Activated T-helper 2 cell treated with anti-CD3 and anti-CD28 coated beads, Interferon-gamma antibody, Interleukin-2, Interleukin-4, amounts not matched to agents 10 μg/mL and 5 μg/mL and 100 μg/mL, durations not matched to agents 14 hours and 24 hours and 36 hours (primary cell): ENCODE data around the gene PRKACA. TPM values are rescaled to one million over a fixed set of nuclear protein-coding genes. Genes with fewer than 3 reads are reported as not detected.

Experiments used
- DNase-seq: peaks from one replicate; pipeline ENCODE4 v3.0.0; 2021; ENCODE audit warnings: low spot score
- H3K27ac Mint-ChIP-seq: one replicate; pipeline ENCODE4 v1.8.0; 2021; ENCODE audit warnings: mixed read lengths
- H3K27me3 Mint-ChIP-seq: one replicate; pipeline ENCODE4 v1.8.0; 2021; ENCODE audit warnings: low read depth, mixed read lengths
- H3K36me3 Mint-ChIP-seq: one replicate; pipeline ENCODE4 v1.8.0; 2021; ENCODE audit warnings: low read depth, mixed read lengths
- H3K4me1 Mint-ChIP-seq: one replicate; pipeline ENCODE4 v1.8.0; 2021; ENCODE audit warnings: low read depth, mixed read lengths
- H3K4me3 Mint-ChIP-seq: one replicate; pipeline ENCODE4 v1.8.0; 2021; ENCODE audit warnings: low read depth, mild to moderate bottlenecking, moderate library complexity, mixed read lengths
- H3K9me3 Mint-ChIP-seq: one replicate; pipeline ENCODE4 v1.8.0; 2021; ENCODE audit warnings: mixed read lengths
- intact Hi-C: fragments of 100-400 bp; cut with micrococcal nuclease; formaldehyde crosslinking; loops from one replicate; pipeline ENCODE4 v1.15.1; 2023
- total RNA-seq: library from RNA; stranded (reverse); gene quantifications from 2 replicates; pipeline ENCODE4 v1.2.3, GENCODE V29; 2022

PRKACA gene
- total RNA-seq, 1 donor from 2014 or later = 76.8 TPM

DNA sequence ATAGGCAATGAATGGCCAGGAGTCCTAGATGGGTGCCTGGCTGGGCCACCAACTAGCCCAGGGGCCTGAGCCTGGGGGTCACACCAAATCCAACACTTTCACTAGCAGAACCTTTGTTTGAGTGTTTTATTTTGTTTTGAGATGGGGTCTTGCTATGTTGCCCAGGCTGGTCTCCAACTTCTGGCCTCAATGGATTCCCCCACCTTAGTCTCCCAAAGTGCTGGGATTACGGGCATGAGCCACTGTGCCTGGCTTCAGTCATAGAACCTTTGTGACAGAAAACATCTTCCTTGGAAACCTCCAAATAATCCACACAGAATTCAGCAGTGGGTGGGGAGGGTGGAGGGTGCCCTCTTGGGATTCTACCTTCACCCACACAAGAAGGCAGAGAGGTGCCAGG is 6.1 kb downstream of the PRKACA start:
- intact Hi-C loops = no loop called here
- H3K4me3 Mint-ChIP-seq = no peak overlapping the region

DNA sequence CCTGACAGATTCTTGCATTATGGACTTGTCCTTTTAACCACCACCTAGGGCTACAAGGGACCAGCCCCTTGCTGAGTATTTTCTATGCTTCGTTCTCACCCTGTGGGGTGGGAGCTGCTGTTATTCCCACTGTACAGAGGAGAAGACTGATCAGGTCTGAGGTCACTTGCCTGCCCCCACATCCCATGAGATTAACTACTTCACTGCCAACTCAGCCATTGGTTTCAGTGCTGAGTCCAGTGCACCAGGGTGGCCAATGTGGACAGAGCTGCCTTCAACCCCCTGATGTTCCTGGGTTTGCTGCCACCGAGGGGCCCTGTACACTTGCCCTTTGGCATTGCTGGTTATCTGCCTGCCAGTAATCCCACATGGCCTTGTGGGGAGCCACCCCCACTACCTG is 6.9 kb downstream of the PRKACA start:
- intact Hi-C loops = no loop called here
- H3K4me1 Mint-ChIP-seq = peaks cover 13% of the 10 kb centered on the region

More for the DNA sequence above, 6.1 kb downstream of the PRKACA start:
- Mint-ChIP-seq H3K27me3 (no peaks in the 10 kb centered on the region), H3K36me3 (no peaks in the 10 kb centered on the region), H3K9me3 (no peaks in the 10 kb centered on the region), H3K27ac (no peak overlapping the region), H3K4me1 (peaks cover 18% of the 10 kb centered on the region)
- DNase-seq = no peak

DNA sequence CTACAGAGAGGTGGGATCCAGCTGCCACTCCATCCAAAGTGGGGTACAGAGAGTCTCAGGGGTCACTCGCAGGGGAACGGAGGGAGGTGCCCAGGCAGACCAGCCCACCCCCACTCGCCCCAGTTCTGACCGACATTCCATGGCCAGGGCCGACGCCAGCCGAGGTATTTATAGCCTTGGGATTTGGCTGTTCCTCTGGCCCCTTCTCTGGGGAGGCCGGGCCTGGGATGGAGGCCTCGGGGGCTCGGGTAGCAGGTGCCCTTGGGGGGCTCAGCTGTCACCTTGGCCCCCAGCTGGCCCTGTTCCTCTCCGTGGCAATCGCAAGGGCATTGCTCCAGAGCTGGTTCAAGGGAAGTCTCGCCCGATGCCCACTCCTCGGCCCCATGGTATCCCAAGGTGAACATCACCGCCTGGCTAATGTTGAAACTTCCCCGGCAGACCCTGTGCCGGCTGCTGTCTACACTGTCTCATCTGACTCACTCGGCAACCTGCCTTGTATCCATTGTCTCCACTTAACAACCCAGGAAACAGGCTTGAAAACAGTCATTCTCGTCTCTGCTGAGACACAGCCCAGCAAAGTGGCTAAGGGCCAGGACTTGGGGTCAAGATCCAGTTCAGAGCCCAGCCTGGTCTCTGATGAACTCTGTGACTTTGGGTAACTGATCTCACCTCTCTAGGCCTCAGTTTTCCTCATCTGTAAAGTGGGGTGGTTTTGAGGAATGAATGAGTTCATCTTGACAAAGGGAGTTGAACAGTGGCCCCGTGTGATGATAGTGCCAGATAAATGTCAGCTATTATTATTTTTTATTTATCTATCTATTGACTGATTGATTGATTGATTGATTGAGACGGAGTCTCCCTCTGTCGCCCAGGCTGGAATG is 9.7 kb downstream of the PRKACA start:
- intact Hi-C loops = no loop called here
- Mint-ChIP-seq H3K36me3 (peaks cover 5% of the 10 kb centered on the region), H3K4me1 (peaks cover 4% of the 10 kb centered on the region), H3K27ac (no peak overlapping the region), H3K4me3 (no peak overlapping the region), H3K9me3 (no peaks in the 10 kb centered on the region), H3K27me3 (no peaks in the 10 kb centered on the region)
- DNase-seq = no peak

More for the DNA sequence above, 6.9 kb downstream of the PRKACA start:
- no peak for DNase-seq
- Mint-ChIP-seq H3K27ac (no peak overlapping the region), H3K9me3 (no peaks in the 10 kb centered on the region), H3K36me3 (peaks cover 3% of the 10 kb centered on the region), H3K27me3 (no peaks in the 10 kb centered on the region), H3K4me3 (no peak overlapping the region)

DNA sequence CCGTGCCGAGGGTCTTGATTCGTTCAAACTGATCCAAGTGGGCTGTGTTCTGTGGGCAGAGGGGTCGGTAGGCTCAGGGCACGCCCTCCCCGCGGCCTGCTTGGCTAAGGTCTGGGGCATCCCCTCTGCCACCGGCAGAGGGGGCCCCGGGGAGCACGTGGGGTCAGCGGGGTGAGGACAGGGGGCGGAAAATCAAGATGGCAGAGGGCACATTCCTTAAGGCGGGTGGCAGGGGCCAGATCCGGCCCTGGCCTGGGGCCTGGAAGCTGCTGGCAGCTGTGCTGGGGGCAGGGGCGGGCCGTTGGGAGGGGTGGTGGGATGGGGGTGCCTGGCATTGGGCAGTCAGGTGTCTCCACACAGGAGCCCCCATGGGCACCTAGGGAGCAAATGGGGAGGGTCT is 10.7 kb downstream of the PRKACA start:
- intact Hi-C loops = no loop called here
- no peaks in the 10 kb centered on the region for H3K27me3 Mint-ChIP-seq
- peaks cover 5% of the 10 kb centered on the region for H3K36me3 Mint-ChIP-seq
- H3K4me3 Mint-ChIP-seq = no peak overlapping the region
- no peak for DNase-seq
- peaks cover 3% of the 10 kb centered on the region for H3K4me1 Mint-ChIP-seq
- no peak overlapping the region for H3K27ac Mint-ChIP-seq
- H3K9me3 Mint-ChIP-seq = no peaks in the 10 kb centered on the region

DNA sequence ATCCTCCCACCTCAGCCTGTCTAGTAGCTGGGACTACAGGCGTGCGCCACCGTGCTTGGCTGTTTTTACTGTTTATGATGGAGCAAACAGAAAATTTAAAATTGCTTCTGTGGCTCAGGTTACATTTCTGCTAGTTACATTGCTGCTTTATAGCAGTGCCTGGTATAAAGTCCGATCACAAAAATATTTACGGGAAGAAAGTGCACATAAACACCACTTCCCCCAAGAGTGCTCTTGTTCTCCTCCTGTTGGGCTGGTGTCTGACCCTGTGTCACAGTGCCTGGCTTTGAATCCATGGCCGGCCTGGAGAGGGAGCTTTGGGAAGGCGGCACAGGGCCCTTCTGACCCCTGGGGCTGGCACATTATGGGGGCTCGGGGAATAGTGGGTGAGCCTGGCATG is 11.9 kb downstream of the PRKACA start:
- Mint-ChIP-seq H3K4me1 (no peaks in the 10 kb centered on the region), H3K36me3 (peaks cover 9% of the 10 kb centered on the region), H3K9me3 (no peaks in the 10 kb centered on the region), H3K27me3 (no peaks in the 10 kb centered on the region), H3K4me3 (no peak overlapping the region), H3K27ac (no peak overlapping the region)
- intact Hi-C loops = no loop called here
- DNase-seq = no peak

DNA sequence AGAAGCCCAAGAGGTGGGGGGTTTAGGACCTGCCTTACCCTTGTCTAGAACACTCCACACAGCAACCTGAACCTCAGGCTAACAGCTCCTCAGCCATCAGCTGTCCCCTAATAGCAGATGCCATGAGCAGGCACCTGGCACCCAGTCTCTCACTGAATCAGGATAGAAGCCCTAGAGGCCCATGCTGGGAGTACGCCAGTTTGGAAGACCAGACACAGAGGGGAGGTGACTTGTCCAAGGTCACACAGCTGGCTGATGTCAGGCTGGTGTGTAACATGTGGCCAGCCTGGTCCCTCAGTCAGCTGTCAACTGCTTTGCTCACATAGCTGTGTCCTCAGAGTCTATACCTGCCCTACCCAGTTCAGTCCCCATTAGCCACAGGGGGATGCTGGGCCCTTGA is 14.3 kb downstream of the PRKACA start:
- no peak overlapping the region for H3K27ac Mint-ChIP-seq

DNA sequence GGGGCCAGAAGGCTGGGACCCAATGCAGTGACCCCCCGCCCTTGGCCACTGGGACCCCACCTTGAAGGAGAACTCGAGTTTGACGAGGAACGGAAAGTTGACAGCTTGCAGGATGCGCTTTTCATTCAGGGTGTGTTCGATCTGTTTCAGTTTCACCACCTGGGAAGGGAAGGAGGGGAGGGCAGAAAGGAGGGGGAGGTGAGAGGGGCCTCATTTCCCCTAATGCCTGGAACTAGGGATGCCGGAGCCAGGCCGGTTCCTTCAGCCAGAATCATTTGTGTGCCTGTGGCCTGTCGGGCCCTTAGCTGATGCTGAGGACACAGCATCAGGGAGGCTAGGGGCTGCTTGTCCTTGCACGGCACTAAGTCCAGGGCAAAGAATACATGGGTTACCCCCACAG is 14.8 kb downstream of the PRKACA start:
- Mint-ChIP-seq H3K4me1 (no peaks in the 10 kb centered on the region), H3K9me3 (no peaks in the 10 kb centered on the region), H3K4me3 (no peak overlapping the region), H3K27ac (no peak overlapping the region), H3K27me3 (no peaks in the 10 kb centered on the region), H3K36me3 (peaks cover 10% of the 10 kb centered on the region)
- DNase-seq = no peak
- intact Hi-C loops = no loop called here

More for the DNA sequence above, 14.3 kb downstream of the PRKACA start:
- intact Hi-C loops = no loop called here
- no peaks in the 10 kb centered on the region for H3K4me1 Mint-ChIP-seq
- no peak for DNase-seq
- H3K4me3 Mint-ChIP-seq = no peak overlapping the region
- no peaks in the 10 kb centered on the region for H3K27me3 Mint-ChIP-seq
- H3K9me3 Mint-ChIP-seq = no peaks in the 10 kb centered on the region
- peaks cover 10% of the 10 kb centered on the region for H3K36me3 Mint-ChIP-seq

DNA sequence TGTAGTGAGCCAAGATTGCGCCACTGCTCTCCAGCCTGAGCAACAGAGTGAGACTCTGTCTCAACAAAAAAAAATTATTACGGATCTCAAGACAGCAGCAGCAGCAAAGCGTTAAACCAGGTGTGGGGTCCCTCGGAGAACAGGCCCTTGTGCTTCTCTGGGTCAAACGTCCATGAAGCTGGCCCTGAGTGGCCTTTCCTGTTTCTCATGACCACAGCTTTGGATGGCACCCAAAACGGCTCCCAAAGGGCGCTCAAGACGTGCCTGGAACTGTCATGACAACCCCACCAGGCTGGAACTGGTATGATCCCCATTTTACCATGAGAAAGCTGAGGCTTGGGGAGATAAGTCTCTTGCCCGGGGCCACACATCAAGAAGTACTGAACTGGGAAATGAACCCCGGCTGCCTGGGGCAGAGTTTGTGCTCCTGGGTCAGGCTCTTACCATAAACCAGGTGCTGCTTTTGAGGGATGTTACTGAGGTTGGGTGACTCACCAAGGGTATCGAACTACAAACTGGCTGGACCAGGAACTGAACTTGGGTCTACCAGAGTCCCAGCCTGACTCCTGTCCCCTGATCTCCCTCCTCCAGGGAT is 15.4 kb downstream of the PRKACA start:
- Mint-ChIP-seq H3K36me3 (peaks cover 11% of the 10 kb centered on the region), H3K27me3 (no peaks in the 10 kb centered on the region), H3K4me1 (no peaks in the 10 kb centered on the region), H3K27ac (no peak overlapping the region), H3K4me3 (no peak overlapping the region), H3K9me3 (no peaks in the 10 kb centered on the region)
- intact Hi-C loops = no loop called here
- no peak for DNase-seq

DNA sequence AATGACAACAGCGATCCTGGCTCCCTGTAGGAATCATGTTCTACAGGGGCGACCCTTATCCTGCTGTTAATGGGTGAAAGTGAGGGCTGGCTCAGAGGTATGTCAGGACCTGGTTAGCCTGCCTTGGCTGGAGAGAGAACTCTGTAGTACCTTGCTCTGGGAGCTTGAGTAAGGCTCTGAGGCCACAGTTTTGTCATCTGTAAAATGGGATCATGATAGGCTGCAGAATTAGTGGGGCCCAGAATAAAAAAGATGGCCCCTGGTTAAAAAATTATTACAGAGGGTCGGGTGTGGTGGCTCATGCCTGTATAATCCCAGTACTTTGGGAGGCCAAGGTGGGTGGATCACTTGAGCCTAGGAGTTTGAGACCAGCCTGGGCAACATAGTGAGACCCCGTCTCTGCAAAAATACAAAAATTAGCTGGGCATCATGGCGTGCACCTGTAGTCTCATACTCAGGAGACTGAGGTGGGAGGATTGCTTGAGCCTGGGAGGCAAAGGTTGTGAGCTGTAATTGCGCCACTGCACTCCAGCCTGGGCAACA is 16.5 kb downstream of the PRKACA start:
- intact Hi-C loops = no loop called here
- Mint-ChIP-seq H3K36me3 (peaks cover 19% of the 10 kb centered on the region), H3K4me1 (no peaks in the 10 kb centered on the region), H3K4me3 (no peak overlapping the region), H3K27me3 (no peaks in the 10 kb centered on the region), H3K9me3 (no peaks in the 10 kb centered on the region), H3K27ac (no peak overlapping the region)
- no peak for DNase-seq

DNA sequence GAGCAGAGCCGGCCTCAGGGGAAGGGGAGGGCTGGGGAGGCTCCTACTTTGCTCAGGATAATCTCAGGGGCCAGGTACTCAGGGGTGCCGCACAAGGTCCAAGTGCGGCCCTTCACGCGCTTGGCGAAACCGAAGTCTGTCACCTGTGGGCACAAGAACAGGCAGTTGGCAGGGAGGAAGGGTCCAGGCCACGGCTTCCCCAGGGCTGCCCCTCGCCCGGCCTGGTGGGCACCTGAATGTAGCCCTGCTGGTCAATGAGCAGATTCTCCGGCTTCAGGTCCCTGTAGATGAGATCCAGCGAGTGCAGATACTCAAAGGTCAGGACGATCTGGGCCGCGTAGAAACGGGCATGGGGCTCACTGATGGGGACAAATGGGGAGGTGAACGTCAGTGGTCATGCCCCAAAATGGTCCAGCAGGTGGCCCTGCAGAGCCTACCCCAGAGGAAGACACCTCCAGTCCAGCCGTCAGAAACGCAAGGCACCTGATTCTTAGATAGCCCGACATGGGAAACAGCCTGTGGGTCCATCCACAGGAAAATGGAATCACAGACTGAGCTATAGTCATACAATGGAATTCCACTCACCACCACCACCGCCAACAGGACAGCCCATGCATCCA is 19.9 kb downstream of the PRKACA start:
- Mint-ChIP-seq H3K9me3 (peaks cover 16% of the 10 kb centered on the region), H3K4me3 (no peak overlapping the region), H3K4me1 (no peaks in the 10 kb centered on the region), H3K27me3 (no peaks in the 10 kb centered on the region), H3K36me3 (peaks cover 27% of the 10 kb centered on the region), H3K27ac (no peak overlapping the region)
- DNase-seq = no peak
- intact Hi-C loops = no loop called here

DNA sequence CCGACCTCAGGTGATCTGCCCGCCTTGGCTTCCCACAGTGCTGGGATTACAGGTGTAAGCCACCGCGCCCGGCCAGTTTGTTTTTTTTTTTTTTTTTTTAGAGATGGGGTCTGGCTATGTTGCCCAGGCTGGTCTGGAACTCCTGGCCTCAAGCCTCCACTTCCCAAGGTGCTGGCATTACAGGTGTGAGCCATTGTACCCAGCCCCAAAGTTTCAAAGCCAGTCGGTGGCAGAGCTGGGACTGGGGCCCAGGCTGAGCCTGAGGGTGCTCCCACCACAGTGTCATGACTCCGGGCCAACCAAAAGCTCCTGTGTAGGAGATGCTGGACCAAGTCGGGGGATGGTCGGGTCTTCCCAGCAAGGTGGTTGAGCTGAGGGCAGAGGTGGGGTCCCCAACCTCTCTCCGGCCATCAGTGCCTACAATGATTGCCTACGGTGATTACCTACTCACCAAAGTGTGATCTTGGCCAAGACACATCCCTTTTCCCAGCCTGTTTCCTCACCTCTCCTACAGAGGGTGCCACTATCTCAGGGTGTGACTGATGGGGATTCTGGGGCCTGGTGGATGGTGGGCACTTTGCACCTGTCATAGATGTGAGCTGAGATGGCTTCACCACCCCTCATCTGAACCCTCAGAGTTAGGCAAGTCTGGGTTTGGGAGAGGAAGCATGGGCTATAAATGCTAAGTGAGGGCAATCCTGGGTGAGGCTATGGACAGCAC is 21.1 kb downstream of the PRKACA start:
- Mint-ChIP-seq H3K27me3 (no peaks in the 10 kb centered on the region), H3K27ac (no peak overlapping the region), H3K9me3 (peaks cover 16% of the 10 kb centered on the region)

DNA sequence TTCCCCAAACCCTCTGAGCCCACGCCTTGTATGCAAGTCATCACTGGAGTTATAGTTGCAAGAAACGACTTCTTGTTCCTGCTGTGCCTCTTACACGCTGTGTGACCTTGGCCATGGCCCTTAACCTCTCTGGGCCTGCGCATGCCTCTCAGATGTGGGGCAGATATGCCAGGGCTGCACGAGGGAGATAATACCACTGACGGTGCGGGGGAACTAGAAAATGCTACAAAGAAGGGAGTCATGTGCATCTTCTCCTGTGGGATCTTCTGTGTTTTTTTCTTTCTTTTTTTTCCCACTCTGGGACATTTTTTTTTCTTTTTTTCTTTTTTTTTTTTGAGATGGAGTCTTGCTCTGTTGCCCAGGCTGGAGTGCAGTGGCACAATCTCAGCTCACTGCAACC is 22.7 kb downstream of the PRKACA start:
- peaks cover 16% of the 10 kb centered on the region for H3K9me3 Mint-ChIP-seq
- intact Hi-C loops = no loop called here
- peak overlapping the region; percentile 33 for H3K27ac Mint-ChIP-seq
- peaks cover 8% of the 10 kb centered on the region for H3K4me1 Mint-ChIP-seq
- no peak overlapping the region for H3K4me3 Mint-ChIP-seq
- DNase-seq = no peak
- no peaks in the 10 kb centered on the region for H3K27me3 Mint-ChIP-seq
- H3K36me3 Mint-ChIP-seq = peaks cover 32% of the 10 kb centered on the region

More for the DNA sequence above, 21.1 kb downstream of the PRKACA start:
- intact Hi-C loops = no loop called here
- H3K36me3 Mint-ChIP-seq = peaks cover 35% of the 10 kb centered on the region
- peaks cover 6% of the 10 kb centered on the region for H3K4me1 Mint-ChIP-seq
- no peak for DNase-seq
- H3K4me3 Mint-ChIP-seq = no peak overlapping the region
